C1 segment of cervical spinal cord (tissue), 14 donors: ENCODE results near the gene MYH14.
A peak's percentile ranks its signal among the peaks of the same experiment; 100 is the strongest.
"Not testable (repeated sequence)": the region's sequence is repeated elsewhere in the genome, so short reads cannot be mapped to it uniquely, and the experiment has no call there.

Source experiments
- DNase-seq, 14 donors: peaks; one replicate each; lab custom pipeline; 2025; lab: John Stamatoyannopoulos, UW

The MYH14 gene

DNA sequence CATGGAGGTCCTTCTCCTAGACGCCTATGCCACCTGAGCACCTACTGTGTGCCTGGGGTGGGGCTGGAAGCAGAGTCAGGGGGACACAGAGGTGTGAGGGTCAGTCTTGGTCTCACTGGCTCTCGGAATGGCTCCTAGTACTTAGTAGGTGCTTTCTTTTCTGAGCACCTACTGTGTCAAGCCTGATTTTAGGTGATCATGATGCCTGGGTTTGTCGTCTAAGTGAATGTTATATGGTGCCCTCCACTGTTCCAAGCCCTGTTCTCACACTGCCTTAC, 20.0 kb downstream of the MYH14 start:
- no peak for DNase-seq

DNA sequence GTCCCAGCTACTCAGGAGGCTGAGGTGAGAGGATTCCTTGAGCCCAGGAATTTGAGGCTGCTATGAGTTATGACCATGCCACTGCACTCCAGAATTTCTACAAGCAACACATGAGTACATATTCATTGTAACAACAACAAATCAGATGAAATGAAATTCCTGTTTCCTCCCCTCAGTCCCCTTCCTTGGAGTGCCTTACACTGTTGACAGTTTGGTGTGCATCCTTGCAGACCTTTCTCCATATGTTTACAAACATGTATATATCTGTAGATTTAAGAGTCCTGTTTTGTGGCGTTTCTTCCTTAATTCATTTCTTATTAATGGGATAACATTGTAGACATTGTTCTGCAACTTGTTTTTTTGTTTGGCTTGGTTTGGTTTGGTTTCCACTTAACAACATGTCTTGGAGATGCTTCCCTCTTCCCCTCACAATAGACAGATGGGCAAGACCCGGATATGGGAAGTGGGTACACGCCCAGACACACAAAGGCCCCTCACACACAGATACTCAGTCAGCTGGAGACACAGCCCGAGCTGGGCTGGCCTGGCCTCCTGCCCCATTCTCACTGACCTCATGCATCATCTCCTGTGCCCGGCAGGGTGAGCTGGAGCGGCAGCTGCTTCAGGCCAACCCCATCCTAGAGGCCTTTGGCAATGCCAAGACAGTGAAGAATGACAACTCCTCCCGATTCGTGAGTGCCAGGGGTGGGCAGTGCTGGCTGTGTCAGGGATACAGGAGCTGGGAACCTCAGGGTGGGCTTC, 21.7 kb downstream of the MYH14 start:
- peak in 7 of 14 donors; percentile 3 to 71 (median 17) for DNase-seq

DNA sequence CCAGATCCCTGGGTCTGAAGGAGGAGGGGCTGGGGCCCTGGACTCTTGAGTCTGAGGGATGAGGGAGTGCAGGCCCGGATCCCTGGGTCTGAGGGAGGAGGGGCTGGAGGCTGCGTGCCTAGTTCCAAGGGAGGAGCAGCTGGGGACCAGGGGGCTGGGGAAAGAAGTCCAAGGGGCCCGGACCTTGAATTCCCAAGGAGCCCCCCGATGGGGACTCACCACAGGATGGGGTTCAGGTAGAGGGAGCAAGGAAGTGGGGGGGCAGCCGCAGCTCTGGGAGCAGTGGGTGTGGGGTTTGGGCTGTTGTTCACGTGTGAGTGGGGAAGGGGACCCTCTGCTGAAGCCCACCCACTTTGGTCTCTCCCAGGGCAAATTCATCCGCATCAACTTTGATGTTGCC, 23.1 kb downstream of the MYH14 start:
- no peak for DNase-seq

DNA sequence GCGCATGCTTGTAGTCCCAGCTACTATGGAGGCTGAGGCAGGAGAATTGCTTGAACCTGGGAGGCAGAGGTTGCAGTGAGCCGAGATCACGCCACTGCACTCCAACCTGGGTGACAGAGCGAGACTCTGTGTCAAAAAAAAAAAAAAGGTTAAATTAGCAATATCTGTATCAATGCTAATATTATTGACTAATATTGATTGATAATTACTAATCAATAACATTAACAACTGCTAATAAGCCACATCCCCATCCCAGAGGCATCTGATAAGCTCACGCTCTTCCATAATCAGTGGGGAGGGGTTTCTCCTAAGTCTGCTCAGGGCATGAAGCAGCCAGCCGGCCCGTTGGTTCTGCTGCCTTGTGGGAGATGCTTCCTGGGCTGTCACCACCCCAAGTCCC, 24.7 kb downstream of the MYH14 start:
- not testable (repeated sequence) for DNase-seq

DNA sequence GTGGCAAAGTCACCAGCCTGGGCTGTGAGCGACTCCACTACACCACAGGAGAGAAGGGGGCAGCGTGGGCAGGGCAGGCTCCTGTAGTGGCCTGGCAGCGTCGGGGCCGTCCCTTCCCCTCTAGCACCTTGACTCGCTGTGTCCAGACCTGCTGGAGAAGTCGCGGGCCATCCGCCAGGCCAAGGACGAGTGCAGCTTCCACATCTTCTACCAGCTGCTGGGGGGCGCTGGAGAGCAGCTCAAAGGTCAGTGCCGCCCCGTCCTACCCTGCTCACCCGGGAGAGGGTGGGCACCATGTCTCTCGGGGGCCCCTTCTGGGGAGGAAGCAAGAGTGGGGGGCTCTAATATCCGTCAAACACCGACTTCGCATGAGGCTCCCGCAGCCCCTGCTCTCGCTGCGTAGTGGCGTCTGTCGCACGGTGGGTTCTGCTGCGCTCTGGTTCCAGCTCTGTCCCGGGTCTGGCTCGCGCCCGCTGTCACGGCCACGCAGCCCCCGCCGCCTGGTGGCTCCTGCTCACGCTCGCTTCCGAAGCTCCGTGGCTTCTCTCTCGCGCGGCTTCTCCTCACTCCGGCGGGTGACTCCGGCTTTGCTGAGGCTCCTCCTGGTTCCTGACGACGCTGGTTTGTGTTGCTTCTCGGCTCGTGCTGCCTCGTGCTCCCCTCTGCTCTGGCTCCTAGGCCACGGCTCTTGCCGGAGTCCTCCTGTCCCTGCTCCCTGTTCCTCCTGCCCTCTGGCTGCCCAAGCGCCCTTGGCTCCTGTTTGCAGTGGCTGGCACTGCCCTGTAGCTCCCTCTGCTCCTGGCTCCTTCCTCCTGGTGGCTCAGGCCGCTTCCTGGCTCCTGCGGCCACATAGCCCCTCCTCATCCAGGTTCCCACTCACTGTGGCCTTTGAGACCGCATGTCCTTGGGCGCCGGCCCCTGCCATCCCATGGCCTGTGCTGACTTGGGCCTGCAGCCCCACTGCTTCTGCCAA, 27.2 kb downstream of the MYH14 start:
- peak in 1 of 14 donors; percentile 20 for DNase-seq

DNA sequence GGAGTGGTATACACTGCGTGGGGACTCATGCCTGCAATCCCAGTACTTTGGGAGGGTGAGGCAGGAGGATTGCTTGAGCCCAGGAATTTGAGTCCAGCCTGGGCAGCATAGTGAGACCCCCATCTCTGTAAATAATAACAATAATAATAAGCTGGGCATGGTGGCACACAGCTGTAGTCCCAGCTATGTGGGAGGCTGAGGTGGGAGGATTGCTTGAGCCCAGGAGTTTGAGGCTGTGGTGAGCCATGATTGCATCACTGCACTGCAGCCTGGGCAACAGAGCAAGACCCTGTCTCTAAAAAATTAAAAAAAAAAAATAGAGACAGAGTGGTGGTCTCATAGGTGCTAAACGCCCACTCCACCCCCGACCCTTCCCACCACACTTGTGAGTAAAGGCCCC, 28.0 kb downstream of the MYH14 start:
- not testable (repeated sequence) for DNase-seq

DNA sequence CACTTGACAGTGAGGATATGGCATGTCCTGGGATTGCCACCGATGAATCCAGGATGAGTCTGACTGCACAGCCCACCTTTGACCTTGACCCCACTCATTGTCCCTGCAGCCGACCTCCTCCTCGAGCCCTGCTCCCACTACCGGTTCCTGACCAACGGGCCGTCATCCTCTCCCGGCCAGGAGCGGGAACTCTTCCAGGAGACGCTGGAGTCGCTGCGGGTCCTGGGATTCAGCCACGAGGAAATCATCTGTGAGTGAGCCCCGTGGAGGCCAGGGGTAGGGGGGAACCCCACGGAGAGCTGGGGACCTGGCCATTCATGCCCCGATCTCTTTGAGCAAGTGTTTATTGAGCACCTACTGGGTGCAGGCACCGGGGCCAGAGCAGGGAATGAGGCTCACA, 28.4 kb downstream of the MYH14 start:
- no peak for DNase-seq

DNA sequence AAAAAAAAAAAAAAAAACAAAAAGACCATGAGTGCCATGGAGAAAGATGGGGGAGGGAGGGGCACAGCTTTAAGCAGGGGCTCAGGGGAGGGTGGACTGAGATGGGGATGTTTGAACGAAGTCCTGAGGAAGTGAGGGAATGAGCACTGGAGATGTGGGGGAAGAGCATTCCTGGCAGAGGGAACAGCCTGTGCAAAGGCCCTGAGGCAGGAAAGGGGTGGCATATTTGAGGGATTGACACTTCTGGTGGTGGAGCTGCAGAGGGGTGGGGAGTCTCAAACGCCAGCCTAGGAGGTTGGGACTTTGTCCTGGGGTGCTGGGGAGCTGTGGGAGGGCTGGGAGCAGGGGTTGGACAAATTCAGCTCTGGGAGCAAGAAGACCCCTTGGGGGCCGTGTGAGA, 29.2 kb downstream of the MYH14 start:
- DNase-seq: no peak

DNA sequence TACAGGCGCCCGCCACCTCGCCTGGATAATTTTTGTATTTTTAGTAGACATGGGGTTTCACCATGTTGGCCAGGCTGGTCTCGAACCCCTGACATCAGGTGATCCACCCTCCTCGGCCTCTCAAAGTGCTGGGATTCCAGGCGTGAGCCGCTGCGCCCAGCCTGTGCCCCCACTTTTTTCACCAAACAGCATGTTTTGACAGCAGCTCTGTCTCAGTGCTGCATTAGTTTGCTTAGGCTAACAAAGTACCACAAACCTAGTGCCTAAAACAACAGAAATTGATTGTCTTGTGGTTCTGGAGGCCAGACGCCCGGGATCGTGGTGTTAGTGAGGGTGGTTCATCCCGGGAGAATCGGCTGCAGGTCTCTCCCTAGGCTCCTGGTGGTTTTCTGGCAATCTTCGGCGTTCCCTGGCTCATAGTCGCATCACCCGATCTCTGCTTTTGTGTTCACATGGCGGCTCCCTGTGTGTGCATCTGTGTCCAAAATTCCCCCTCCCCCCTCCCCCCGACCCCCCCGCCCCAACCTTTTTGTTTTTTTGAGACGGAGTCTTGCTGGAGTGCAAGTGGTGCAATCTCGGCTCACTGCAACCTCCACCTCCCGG, 30.0 kb downstream of the MYH14 start:
- no peak for DNase-seq

DNA sequence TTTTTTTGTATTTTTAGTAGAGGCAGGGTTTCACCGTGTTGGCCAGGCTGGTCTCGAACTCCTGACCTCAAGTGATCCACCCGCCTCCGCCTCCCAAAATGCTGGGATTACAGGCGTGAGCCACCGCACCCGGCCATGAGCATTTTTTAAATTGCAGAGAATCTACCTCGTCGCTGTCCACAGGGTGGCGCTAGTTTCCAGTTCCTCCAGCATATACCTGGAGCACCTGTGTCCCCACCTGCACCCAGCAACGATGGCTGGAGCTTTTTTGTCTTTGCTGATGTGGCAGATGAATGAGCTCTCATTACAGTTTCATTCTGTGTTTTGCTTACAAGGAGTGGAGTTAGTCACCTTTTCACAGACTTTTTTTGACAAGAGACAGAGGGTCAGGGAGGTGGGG, 34.1 kb downstream of the MYH14 start:
- not testable (repeated sequence) for DNase-seq

DNA sequence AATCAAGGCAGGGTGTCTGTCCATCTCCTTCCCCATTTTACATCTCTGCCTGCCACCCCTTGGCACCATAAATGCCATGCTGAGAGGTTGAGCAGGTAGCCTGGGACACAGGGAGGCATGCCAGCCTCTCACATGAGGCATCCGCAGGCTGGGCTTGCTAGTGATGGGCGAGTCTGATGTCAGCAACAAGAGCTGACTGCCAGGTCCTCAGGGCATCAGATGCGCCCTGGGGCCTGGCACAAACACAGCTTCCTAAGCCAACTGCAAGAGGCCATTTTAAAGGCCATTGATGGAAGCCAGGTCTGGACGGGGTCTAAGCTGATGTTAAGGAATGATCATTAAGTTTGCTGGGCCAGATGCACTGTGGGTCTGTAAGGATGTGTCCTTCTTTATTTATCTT, 34.6 kb downstream of the MYH14 start:
- DNase-seq: no peak

DNA sequence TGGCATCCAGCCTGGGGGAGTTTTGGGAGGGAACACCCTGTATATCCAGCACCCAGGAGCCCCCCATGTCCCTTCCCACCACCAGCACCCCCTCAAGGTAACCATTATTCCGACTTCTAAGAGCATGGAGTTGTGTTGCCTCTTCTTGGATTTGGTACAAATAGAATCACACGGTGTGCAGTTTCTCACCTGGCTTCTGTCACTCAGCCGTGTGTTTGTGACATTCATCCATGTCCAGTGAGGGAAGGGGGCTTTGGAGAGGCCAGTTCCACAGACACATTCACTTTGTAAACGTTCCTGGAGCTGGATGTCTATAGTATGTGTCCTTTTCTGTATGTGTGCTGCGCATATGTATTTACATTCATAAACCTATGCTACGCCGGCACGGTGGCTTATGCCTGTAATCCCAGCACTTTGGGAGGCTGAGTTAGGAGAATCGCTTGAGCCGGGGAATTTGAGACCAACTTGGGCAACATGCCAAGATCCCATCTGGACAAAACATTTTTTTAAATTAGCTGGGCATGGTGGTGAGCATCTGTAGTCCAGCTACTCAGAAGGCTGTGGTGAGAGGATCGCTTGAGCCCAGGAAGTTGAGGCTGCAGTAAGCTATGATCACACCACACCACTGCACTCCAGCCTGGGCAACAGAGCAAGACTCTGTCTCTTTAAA, 36.6 kb downstream of the MYH14 start:
- DNase-seq: no peak

DNA sequence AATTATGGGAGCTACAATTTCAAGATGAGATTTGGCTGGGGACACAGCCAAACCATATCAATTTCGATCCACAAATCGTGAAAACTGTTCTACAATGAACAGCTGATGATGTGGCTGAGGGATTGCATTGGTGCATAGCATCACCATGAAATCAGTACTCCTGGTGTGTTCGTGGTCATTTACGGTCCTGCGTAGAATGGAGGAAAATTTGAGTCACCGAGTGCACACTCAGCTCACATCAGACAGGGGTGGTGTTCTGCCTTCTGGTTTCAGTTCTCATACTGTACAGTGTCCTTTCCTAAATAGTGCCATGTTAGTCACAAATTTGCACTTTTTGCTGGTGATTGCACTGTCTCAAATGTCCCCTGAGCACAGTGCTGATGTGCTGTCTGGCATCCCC, 39.2 kb downstream of the MYH14 start:
- DNase-seq: no peak

DNA sequence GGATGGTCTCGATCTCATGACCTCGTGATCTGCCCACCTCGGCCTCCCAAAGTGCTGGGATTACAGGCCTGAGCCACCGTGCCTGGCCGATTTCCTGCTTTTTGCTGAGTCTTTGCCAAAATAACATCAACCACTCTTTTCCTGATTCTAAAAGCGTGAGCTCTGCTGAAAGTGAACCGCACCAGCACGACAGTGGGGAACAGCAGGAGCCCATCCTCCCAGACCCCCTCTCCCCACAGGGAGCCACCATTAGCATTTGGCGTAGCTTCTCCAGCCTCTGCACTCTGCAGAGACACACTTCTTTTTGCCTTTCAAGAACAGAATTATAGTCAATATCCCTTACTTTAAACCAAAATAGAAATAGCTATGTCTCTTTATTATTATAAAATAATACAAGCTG, 41.3 kb downstream of the MYH14 start:
- DNase-seq: no peak

DNA sequence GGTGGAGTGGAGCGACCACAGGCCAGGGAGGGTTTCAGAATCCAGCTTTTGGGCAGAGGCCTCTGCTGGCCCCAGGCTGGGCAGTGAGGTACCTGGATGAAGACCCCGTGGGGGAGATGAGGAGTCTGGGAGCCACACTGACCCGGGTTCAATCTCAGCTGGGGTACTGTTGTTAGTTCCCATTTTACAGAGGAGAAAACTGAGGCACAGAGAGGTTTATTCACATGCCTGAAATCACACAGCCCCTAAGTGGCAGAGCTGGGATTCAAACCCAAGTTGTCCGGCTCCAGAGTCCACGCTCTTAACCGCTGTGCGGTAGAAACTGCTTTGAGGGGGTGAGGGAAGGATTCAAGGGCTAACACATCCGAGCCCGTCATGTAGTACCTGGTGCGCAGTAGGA, 45.0 kb downstream of the MYH14 start:
- no peak for DNase-seq

DNA sequence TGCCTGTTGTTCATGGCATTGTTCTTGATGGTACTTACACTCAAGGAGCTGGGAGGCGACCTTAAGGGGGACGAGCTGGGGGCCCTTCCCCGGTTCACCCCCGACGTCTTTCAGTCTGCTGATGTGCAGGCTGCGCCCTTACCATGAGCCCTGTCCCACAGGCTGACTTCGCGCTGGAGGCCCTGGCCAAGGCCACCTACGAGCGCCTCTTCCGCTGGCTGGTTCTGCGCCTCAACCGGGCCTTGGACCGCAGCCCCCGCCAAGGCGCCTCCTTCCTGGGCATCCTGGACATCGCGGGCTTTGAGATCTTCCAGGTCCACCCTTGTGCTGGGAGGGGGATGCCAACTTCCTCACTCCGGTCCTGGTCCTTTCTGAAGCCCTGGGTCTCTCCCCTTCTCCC, 45.4 kb downstream of the MYH14 start:
- DNase-seq: no peak

DNA sequence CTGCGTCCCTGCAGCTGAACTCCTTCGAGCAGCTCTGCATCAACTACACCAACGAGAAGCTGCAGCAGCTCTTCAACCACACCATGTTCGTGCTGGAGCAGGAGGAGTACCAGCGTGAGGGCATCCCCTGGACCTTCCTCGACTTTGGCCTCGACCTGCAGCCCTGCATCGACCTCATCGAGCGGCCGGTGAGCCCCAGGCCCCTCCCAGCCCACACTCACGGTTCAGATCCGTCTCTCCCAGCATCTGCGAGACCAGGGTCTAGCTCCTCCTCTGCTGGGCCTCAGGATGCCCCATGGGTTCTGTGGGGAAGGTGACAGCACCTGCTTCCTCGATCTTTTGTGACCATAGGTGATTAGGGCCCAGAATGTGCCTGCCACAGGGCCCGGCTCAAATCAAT, 46.2 kb downstream of the MYH14 start:
- DNase-seq: no peak

DNA sequence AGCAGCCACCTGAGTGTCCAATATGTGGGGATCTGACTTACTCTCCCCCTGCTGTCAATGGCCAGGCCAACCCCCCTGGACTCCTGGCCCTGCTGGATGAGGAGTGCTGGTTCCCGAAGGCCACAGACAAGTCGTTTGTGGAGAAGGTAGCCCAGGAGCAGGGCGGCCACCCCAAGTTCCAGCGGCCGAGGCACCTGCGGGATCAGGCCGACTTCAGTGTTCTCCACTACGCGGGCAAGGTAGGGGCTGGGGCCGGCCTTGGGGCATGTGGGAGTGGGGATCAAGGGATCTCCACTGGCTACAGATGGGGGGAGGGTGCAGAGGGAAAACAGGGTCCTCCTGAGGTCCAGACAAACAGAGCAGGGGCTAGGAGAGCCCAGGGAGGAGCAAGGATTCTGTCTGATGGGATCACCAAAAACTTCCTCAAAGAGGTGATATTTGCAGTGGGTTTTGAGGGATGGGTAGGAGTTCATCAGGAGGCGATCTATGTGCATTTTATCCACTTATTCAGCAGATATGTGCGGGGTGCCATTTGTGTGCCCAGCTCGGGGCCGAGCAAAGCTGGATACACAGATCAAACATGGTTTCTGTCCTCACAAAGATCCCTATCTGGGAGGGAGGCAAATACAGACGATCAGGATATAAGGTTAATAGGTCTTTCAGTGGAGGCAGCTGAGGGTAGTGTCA, 47.2 kb downstream of the MYH14 start:
- DNase-seq: no peak

DNA sequence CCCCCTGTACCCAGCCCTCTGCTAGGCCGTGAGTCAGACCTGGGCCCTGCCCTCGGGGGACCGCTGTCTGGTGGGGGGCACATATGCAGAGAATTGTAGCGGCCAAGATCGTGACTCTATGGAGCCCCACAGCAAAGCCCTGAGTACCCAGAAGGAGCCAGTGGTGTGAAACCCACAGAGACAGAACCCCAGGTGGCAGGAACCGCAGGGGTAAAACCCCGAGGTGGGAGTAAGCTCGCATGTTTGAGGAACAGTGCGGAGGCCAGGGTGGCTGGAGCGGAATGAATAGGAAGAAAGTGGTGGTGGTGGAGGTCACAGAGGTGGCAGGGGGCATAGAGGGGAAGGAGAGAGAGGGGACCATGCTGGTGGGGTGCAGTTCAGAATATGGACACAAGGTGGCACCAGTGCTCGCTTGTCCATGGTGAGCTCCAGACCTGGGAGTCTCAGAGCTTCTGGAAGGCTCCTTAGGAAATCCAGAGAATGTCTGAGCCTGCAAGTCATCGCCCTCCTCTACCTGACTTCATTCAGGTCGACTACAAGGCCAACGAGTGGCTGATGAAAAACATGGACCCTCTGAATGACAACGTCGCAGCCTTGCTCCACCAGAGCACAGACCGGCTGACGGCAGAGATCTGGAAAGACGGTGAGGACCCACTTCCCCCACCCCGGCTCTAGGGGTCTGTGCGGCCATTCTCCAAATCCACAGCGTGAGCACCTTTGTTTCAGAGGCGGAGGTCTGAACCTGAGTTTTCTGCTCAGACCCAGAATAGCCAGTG, 48.9 kb downstream of the MYH14 start:
- peak in 2 of 14 donors; percentile 5 to 20 for DNase-seq

DNA sequence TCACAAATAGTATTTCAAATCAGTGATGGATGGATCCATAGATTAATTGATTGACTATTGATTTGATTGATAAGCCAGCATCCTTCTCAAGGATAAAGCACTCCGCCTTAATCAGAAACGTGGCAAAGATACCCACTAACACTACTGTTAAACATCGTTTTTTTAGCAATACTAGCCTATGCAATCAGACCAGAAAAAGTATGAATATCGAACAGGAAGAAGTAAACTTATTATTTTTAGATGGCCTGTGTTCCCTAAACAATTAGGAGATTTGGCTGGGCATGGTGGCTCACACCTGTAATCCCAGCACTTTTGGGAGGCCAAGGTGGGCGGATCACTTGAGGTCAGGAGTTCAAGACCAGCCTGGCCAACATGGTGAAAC, 49.5 kb downstream of the MYH14 start:
- no peak for DNase-seq

DNA sequence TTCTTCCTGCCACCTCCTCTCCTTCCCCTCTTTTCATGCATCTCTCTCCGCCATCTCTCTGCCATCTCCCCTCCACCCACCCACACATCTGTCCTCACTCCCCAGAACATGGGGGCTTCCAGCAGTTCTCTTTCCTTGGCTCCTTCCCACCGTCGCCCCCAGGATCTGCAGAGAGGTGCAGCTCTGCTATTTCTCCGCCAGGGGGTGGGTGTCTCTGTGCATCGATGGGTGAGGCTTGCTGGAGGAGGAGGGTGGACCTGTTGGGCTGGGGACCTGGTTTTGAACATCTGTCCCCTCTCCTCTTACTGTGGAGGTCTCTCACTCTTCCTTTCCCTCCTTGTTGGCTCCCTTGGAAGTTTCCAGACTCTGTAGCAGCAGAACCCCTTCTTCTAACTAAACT, 51.7 kb downstream of the MYH14 start:
- DNase-seq: no peak
